ENCODE results near the gene CARD19.

Gene CARD19

DNA sequence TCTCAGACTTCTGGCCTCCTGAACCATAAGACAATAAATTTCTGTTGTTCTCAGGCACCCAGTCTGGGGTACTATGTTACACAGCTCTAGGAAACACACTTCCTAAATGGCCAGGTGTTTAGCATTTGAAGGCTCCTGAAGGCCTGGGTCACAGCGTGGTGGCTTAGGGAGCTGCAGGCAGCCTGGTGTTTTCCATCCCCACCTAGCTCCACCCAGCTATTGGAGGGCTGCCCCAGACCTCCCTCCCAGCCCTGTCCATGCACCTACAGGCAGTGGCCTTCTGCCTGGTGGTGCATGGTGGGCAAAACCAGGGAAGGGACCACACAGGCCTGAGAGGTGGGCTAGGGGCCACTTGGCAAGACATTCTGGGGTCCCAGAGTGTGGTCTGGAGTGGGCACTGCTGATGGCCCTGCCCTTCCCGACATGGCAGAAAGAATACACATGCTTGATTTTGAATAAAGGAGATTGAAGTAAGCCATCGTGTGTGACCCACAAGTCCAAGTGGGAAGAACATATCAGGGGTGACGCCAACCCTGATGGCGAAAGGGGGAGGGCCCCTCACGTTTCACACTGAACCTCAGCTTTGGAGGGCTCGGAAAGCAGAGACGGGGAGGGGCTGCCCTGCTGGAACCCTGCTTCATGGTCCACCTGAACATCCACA, 38.8 kb upstream of the CARD19 start:
- Histone ChIP-seq H3K9ac (no peak overlapping the region), H3K27ac (no peak overlapping the region), H2AFZ (no peak overlapping the region), H3K4me3 (ENCODE audit: low read depth, low read length) (no peak overlapping the region), H3K9me3 (ENCODE audit: control insufficient read depth, low read length) (no peaks in the 10 kb centered on the region), H3K36me3 (ENCODE audit: control insufficient read depth, insufficient read depth, low read length) (no peaks in the 10 kb centered on the region), H3K4me1 (no peaks in the 10 kb centered on the region), H3K79me2 (no peaks in the 10 kb centered on the region), H3K27me3 (ENCODE audit: control insufficient read depth, insufficient read depth, low read length) (no peaks in the 10 kb centered on the region), H3K4me2 (ENCODE audit: low read length) (no peak overlapping the region)
- no peak for TF ChIP-seq CTCF (IDR thresholded peaks at IDR 0.05)

GRCh38 chr9:93057703-93058354, 38.2 kb upstream of the CARD19 start:
- Histone ChIP-seq H3K4me3 (ENCODE audit: low read depth, low read length) (no peak overlapping the region), H3K4me1 (no peaks in the 10 kb centered on the region), H2AFZ (no peak overlapping the region), H3K4me2 (ENCODE audit: low read length) (no peak overlapping the region), H3K27ac (no peak overlapping the region), H3K27me3 (ENCODE audit: control insufficient read depth, insufficient read depth, low read length) (no peaks in the 10 kb centered on the region), H3K36me3 (ENCODE audit: control insufficient read depth, insufficient read depth, low read length) (no peaks in the 10 kb centered on the region), H3K9me3 (ENCODE audit: control insufficient read depth, low read length) (no peaks in the 10 kb centered on the region), H3K79me2 (no peaks in the 10 kb centered on the region), H3K9ac (no peak overlapping the region)
- no peak for TF ChIP-seq CTCF (IDR thresholded peaks at IDR 0.05)

GRCh38 chr9:93058355-93059010, 37.5 kb upstream of the CARD19 start, which contains the start of gene SUSD3:
SUSD3 (plus strand) TSS chr9:93058701; CDS start chr9:93058743, 42 bp downstream.
- no peak for TF ChIP-seq CTCF (IDR thresholded peaks at IDR 0.05)
- Histone ChIP-seq H3K4me1 (no peaks in the 10 kb centered on the region), H3K4me3 (ENCODE audit: low read depth, low read length) (no peak within 1 kb of the TSS), H3K9me3 (ENCODE audit: control insufficient read depth, low read length) (no peaks in the 10 kb centered on the region), H3K36me3 (ENCODE audit: control insufficient read depth, insufficient read depth, low read length) (no peaks in the 10 kb centered on the region), H3K9ac (no peak within 1 kb of the TSS), H3K27me3 (ENCODE audit: control insufficient read depth, insufficient read depth, low read length) (no peaks in the 10 kb centered on the region), H2AFZ (no peak within 1 kb of the TSS), H3K4me2 (ENCODE audit: low read length) (peak within 1 kb of the TSS; percentile 57), H3K79me2 (no peaks in the 10 kb centered on the region), H3K27ac (no peak within 1 kb of the TSS)

GRCh38 chr9:93059011-93059714, 36.9 kb upstream of the CARD19 start:
- Histone ChIP-seq H3K27ac (no peak overlapping the region), H3K4me1 (no peaks in the 10 kb centered on the region), H3K9ac (no peak overlapping the region)

More at GRCh38 chr9:93059011-93059714, 36.9 kb upstream of the CARD19 start:
- Histone ChIP-seq H3K4me2 (ENCODE audit: low read length) (peak overlapping the region; percentile 57), H3K4me3 (ENCODE audit: low read depth, low read length) (no peak overlapping the region), H3K9me3 (ENCODE audit: control insufficient read depth, low read length) (no peaks in the 10 kb centered on the region), H3K36me3 (ENCODE audit: control insufficient read depth, insufficient read depth, low read length) (no peaks in the 10 kb centered on the region), H2AFZ (no peak overlapping the region), H3K27me3 (ENCODE audit: control insufficient read depth, insufficient read depth, low read length) (no peaks in the 10 kb centered on the region), H3K79me2 (no peaks in the 10 kb centered on the region)
- no peak for TF ChIP-seq CTCF (IDR thresholded peaks at IDR 0.05)

All from parathyroid adenoma (tissue), 2 donors.